Stimulated activated naive CD8-positive, alpha-beta T cell treated with anti-CD3 and anti-CD28 coated beads, Interleukin-15, Interleukin-2, amounts not matched to agents 100 ng/mL and 50 ng/mL, for 24 hours (primary cell): ENCODE results near the gene PSMD13.
"Not testable (repeated sequence)": the region's sequence is repeated elsewhere in the genome, so short reads cannot be mapped to it uniquely, and the experiment has no call there.

Experiments used
- H3K27ac Mint-ChIP-seq: one replicate; pipeline ENCODE4 v1.8.0; 2021; ENCODE audit warnings: mild to moderate bottlenecking, mixed read lengths
- H3K27me3 Mint-ChIP-seq: one replicate; pipeline ENCODE4 v1.8.0; 2021; ENCODE audit warnings: mixed read lengths
- H3K36me3 Mint-ChIP-seq: one replicate; pipeline ENCODE4 v1.8.0; 2021; ENCODE audit warnings: low read depth, mixed read lengths
- H3K4me1 Mint-ChIP-seq: one replicate; pipeline ENCODE4 v1.8.0; 2021; ENCODE audit warnings: low read depth, mixed read lengths
- H3K4me3 Mint-ChIP-seq: one replicate; pipeline ENCODE4 v1.8.0; 2021; ENCODE audit warnings: mild to moderate bottlenecking, mixed read lengths
- H3K9me3 Mint-ChIP-seq: one replicate; pipeline ENCODE4 v1.8.0; 2021; ENCODE audit warnings: mixed read lengths

Gene PSMD13

DNA sequence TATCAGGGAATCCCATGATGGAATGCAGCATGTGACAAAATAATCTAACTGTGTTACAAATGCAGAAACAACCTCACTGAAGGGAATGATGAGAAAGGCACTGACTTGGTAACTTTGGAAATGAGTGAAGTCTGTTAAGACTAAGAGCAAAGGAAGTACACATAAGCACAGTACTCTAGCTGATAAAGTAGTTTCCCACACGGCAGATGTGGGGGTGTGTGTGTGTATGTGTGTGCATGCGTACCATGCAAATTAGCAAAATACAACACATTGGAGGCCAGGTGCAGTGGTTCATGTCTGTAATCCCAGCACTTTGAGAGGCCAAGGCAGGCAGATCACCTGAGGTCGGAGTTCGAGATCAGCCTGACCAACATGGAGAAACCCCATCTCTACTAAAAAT, 24.8 kb downstream of the PSMD13 start:
- Mint-ChIP-seq H3K4me1 (peaks cover 21% of the 10 kb centered on the region), H3K36me3 (no peaks in the 10 kb centered on the region)

GRCh38 chr11:266676-267439, 30.1 kb downstream of the PSMD13 start:
- H3K4me1 Mint-ChIP-seq: peaks cover 51% of the 10 kb centered on the region
- no peaks in the 10 kb centered on the region for H3K36me3 Mint-ChIP-seq
- H3K27me3 Mint-ChIP-seq: no peaks in the 10 kb centered on the region
- peak overlapping the region; percentile 72 for H3K4me3 Mint-ChIP-seq
- H3K9me3 Mint-ChIP-seq: no peaks in the 10 kb centered on the region
- H3K27ac Mint-ChIP-seq: peak overlapping the region; percentile 96

More for the DNA sequence above, 24.8 kb downstream of the PSMD13 start:
- no peak overlapping the region for H3K27ac Mint-ChIP-seq
- no peaks in the 10 kb centered on the region for H3K9me3 Mint-ChIP-seq
- no peaks in the 10 kb centered on the region for H3K27me3 Mint-ChIP-seq
- no peak overlapping the region for H3K4me3 Mint-ChIP-seq

- Mint-ChIP-seq H3K27me3 (no peaks in the 10 kb centered on the region), H3K27ac (peak overlapping the region; percentile 95), H3K36me3 (no peaks in the 10 kb centered on the region), H3K9me3 (no peaks in the 10 kb centered on the region), H3K4me3 (peak overlapping the region; percentile 92), H3K4me1 (peaks cover 47% of the 10 kb centered on the region)
Measured at GRCh38 chr11:267491-267994, 30.8 kb downstream of the PSMD13 start.

DNA sequence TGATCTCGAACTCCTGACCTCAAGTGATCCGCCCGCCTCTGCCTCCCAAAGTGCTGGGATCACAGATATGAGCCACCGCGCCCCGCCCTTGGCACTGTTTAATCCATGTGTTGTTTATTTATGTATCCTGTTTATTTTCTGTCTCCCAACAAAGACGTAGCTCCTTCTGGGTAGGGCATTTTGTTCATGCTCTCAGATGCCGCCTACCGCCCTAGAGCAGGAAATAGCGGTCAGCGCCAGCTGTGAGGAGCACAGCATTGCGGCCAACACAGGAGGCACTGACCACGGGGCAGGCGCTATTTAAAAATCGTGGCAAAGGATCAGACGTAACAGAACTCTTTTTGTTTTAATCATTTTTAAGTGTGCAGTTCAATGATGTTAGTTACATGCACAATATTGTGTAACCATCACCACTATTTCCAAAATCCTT, 32.0 kb downstream of the PSMD13 start:
- H3K27me3 Mint-ChIP-seq, H3K9me3 Mint-ChIP-seq, H3K36me3 Mint-ChIP-seq: not testable (repeated sequence)
- Mint-ChIP-seq H3K4me3 (peak overlapping the region; percentile 92), H3K27ac (peak overlapping the region; percentile 95), H3K4me1 (peaks cover 47% of the 10 kb centered on the region)

GRCh38 chr11:269146-269890, 32.5 kb downstream of the PSMD13 start:
- Mint-ChIP-seq H3K36me3 (no peaks in the 10 kb centered on the region), H3K27ac (peak overlapping the region; percentile 95), H3K9me3 (no peaks in the 10 kb centered on the region), H3K4me3 (peak overlapping the region; percentile 92), H3K27me3 (no peaks in the 10 kb centered on the region), H3K4me1 (peaks cover 46% of the 10 kb centered on the region)

DNA sequence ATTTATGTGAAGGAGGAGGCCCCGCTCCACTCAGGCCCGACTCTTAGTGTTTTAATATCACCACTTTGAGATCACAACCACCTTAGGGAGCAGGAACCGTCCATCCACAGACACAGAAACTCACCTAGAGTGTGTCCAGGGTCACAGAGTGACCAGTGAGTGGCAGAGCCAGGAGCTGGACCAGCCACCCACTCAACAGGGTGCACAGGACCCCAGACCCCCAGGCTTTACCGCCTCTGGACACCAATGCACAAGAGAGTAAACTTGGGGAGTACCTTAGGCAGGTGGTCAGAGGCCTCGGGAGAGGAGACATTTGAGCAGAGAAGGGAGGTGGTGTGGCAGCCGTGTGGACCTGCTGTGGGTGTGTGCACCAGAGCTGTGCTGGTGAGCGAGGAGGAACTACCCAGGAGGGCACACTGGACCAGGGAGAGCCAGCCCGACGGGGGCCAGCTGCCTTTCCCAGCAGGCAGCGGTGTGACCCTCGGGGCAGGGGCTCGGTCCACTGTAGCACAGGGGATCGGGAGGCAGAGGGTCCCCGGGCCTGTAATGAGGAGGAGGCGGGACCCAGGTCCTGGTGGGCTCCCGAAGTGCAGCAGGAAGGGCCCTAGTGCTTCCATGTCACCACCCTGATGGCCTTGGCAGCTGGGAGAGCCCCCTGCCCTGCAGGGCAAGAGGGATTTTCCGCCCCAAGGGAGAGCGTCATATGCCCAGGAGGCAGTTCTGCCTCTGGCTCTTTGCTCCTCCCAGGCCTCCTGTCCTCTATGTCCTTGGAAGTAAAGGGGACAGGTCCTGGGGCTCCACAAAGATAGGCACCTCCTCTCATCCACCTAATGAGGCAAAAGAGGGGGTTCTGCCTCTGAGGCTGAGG, 33.9 kb downstream of the PSMD13 start:
- no peaks in the 10 kb centered on the region for H3K9me3 Mint-ChIP-seq
- H3K27ac Mint-ChIP-seq: no peak overlapping the region
- no peak overlapping the region for H3K4me3 Mint-ChIP-seq
- H3K36me3 Mint-ChIP-seq: no peaks in the 10 kb centered on the region
- H3K4me1 Mint-ChIP-seq: peaks cover 44% of the 10 kb centered on the region
- H3K27me3 Mint-ChIP-seq: no peaks in the 10 kb centered on the region

DNA sequence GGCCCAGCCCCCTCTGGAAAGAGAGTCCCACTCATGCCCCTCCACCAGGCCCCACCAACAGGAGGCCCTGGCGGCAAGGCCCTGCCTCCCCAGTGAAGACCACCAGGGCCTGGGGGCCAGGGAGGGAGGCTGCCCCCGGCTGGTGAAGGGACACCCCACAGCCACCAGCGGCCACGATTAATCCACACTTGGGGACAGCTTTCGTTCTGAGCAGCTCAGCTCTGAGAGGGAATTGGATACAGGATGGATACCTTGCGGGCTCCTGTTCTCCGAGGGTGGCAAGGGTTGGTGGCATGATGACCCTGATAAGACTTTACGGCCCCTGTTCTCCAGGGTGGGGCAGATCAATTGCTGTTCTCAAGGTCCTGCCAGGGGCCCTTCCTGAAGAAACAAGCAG, 34.5 kb downstream of the PSMD13 start:
- no peaks in the 10 kb centered on the region for H3K27me3 Mint-ChIP-seq
- H3K4me3 Mint-ChIP-seq: no peak overlapping the region
- peaks cover 5% of the 10 kb centered on the region for H3K9me3 Mint-ChIP-seq
- no peak overlapping the region for H3K27ac Mint-ChIP-seq
- no peaks in the 10 kb centered on the region for H3K36me3 Mint-ChIP-seq
- peaks cover 44% of the 10 kb centered on the region for H3K4me1 Mint-ChIP-seq

DNA sequence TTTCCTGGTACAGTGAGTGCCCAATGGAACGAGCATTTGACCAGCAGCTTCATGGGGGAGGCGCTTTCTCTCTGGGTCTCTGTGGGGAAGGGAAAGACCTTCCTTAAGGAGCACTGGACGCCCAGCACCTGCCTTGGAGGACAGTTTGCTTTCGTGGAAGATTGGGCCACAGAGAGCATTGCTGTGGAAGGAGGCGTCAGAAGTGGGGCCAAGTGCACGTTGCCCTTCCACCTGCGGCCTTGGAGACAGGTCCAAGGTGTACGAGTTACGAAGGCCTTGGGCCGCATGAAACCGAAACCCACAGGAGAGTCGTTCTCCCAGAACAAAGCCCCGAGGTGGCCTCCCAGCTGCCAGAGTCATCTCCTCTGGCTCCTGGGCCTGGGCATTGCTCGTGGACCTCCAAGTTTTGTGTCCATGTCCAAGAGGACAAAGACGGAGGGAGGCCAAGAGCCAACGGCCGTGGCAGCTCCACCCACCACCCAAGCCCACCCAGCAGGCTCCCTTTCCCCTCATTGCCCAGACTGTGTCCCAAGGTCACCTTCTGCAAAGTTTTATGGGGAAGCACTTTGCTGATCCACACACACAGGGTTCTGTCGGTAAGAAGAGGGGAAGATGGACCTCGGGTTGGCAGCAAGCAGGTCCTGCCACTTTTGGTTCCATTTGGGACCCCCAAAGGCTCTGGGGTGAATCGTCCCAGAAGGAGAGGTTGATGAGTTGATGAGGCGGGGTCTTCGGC, 35.6 kb downstream of the PSMD13 start:
- peaks cover 6% of the 10 kb centered on the region for H3K36me3 Mint-ChIP-seq
- no peak overlapping the region for H3K4me3 Mint-ChIP-seq
- no peak overlapping the region for H3K27ac Mint-ChIP-seq
- peaks cover 12% of the 10 kb centered on the region for H3K9me3 Mint-ChIP-seq
- no peaks in the 10 kb centered on the region for H3K27me3 Mint-ChIP-seq
- peaks cover 42% of the 10 kb centered on the region for H3K4me1 Mint-ChIP-seq

GRCh38 chr11:272931-273198, 36.1 kb downstream of the PSMD13 start:
- peaks cover 15% of the 10 kb centered on the region for H3K9me3 Mint-ChIP-seq
- peaks cover 6% of the 10 kb centered on the region for H3K36me3 Mint-ChIP-seq
- H3K27me3 Mint-ChIP-seq: peaks cover 4% of the 10 kb centered on the region
- no peak overlapping the region for H3K4me3 Mint-ChIP-seq
- no peak overlapping the region for H3K27ac Mint-ChIP-seq
- peaks cover 42% of the 10 kb centered on the region for H3K4me1 Mint-ChIP-seq

GRCh38 chr11:276219-276618, 39.4 kb downstream of the PSMD13 start:
- Mint-ChIP-seq H3K9me3 (peaks cover 15% of the 10 kb centered on the region), H3K27me3 (peaks cover 17% of the 10 kb centered on the region), H3K36me3 (peaks cover 6% of the 10 kb centered on the region), H3K4me1 (peaks cover 32% of the 10 kb centered on the region), H3K4me3 (no peak overlapping the region), H3K27ac (no peak overlapping the region)

DNA sequence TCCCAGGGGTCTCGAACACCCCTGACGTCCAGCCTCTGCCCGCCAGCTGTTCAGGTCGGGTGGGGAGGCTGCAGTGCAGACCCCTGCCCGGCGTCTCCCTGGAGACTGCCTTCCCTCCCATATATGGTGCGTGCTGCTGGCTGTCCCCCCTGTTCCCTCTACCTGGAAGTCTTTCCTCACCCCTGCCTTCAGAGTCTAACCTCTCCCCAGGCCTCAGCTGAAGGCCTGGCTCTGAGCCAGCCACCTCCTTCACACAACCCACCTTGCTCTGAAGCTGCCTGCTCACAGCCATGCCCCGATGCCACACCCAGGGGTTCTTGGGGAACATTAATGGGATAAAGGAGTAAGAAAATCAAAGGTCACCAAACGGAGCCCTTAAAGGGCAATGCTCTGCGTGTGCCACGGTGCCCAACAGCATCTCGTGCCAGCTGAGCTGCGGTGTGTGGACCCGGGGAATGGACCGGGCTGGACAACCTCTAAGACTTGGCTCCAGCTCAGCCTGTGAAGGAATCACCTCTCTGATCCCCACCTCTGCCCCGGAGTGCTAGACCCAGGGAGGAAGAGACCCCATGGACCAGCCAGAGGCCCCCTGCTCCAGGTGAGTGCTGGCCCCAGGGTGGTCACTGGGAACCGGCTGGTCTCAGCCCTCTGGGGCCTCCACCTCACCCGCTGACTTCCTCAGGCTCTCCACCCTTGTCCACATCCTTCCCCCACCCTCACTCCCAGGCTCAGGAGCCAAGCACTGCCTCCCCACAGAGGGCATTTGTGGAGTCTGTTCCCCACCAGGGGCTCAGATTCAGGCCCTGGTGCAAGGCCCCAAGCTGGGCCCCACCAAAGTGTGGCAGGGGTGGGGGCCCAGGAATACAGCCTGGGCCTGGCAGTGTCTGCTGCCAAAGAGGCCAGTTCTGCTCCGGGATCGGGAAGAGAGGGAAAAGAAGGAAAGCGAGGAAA, 41.5 kb downstream of the PSMD13 start, which contains the start of gene NLRP6:
Gene NLRP6, plus strand, starts transcription at position 407 of the 951 bp plus-strand sequence. Its CDS starts 163 bp downstream, at position 570.
- peaks cover 32% of the 10 kb centered on the region for H3K27me3 Mint-ChIP-seq
- H3K36me3 Mint-ChIP-seq: peaks cover 6% of the 10 kb centered on the region
- peaks cover 48% of the 10 kb centered on the region for H3K4me1 Mint-ChIP-seq
- peaks cover 15% of the 10 kb centered on the region for H3K9me3 Mint-ChIP-seq
- peak within 1 kb of the TSS; percentile 67 for H3K27ac Mint-ChIP-seq
- H3K4me3 Mint-ChIP-seq: peak within 1 kb of the TSS; percentile 72

GRCh38 chr11:279040-279965, 42.5 kb downstream of the PSMD13 start:
- Mint-ChIP-seq H3K4me1 (peaks cover 55% of the 10 kb centered on the region), H3K36me3 (peaks cover 6% of the 10 kb centered on the region)

More at GRCh38 chr11:279040-279965, 42.5 kb downstream of the PSMD13 start:
- Mint-ChIP-seq H3K4me3 (peak overlapping the region; percentile 72), H3K9me3 (peaks cover 15% of the 10 kb centered on the region), H3K27me3 (peaks cover 32% of the 10 kb centered on the region), H3K27ac (no peak overlapping the region)
